ENCODE results near the gene GPR18. TPM values are rescaled to one million over a fixed set of nuclear protein-coding genes. Genes with fewer than 3 reads are reported as not detected.

Gene GPR18
- total RNA-seq, 4 donors from 2014 or later = not detected

- in situ Hi-C loops (cut with MboI; ENCODE audit: low sequenced_read_pairs in 4 of 4) (no loop called here), intact Hi-C loops (cut with DNase I; ENCODE audit: low total_unique reads) (no loop called here)
- H3K27ac ChIP-seq = no peak overlapping the region
- no peaks in the 10 kb centered on the region for H3K27me3 ChIP-seq
- peaks cover under 1 to 6% of the 10 kb centered on the region in 2 donors for H3K4me1 ChIP-seq
- no peaks in the 10 kb centered on the region for H3K36me3 ChIP-seq
- TF ChIP-seq CTCF (IDR thresholded peaks at IDR 0.05 in 4 of 5, conservative IDR thresholded peaks at IDR 0.05 in 1 of 5) = no peak
- TF ChIP-seq POLR2A (IDR thresholded peaks at IDR 0.05) = no peak
- DNase-seq = no peak
- peak overlapping the region in 1 of 4 donors; percentile 17 for H3K4me3 ChIP-seq
- no peaks in the 10 kb centered on the region for H3K9me3 ChIP-seq
- ATAC-seq = no peak
Observed at GRCh38 chr13:99305158-99305557, 47.0 kb upstream of the GPR18 start.

GRCh38 chr13:99304541-99304940 is 46.4 kb upstream of the GPR18 start:
- TF ChIP-seq CTCF (IDR thresholded peaks at IDR 0.05 in 4 of 5, conservative IDR thresholded peaks at IDR 0.05 in 1 of 5) = no peak
- no peak for TF ChIP-seq POLR2A (IDR thresholded peaks at IDR 0.05)
- DNase-seq (no peak), ATAC-seq (no peak)
- no peak overlapping the region for H3K4me3 ChIP-seq
- no peak overlapping the region for H3K27ac ChIP-seq
- no peaks in the 10 kb centered on the region for H3K9me3 ChIP-seq
- no peaks in the 10 kb centered on the region for H3K36me3 ChIP-seq
- H3K27me3 ChIP-seq = no peaks in the 10 kb centered on the region
- peaks cover 0 to 6% of the 10 kb centered on the region in 2 donors for H3K4me1 ChIP-seq
- in situ Hi-C loops (cut with MboI; ENCODE audit: low sequenced_read_pairs in 4 of 4) = no loop called here
- intact Hi-C loops (cut with DNase I; ENCODE audit: low total_unique reads) = no loop called here

GRCh38 chr13:99303863-99304521 is 45.8 kb upstream of the GPR18 start:
- no peaks in the 10 kb centered on the region for H3K27me3 ChIP-seq
- no peaks in the 10 kb centered on the region for H3K36me3 ChIP-seq
- TF ChIP-seq POLR2A (IDR thresholded peaks at IDR 0.05) = peak in 1 of 2 donors; percentile 17
- no peak for TF ChIP-seq CTCF (IDR thresholded peaks at IDR 0.05 in 4 of 5, conservative IDR thresholded peaks at IDR 0.05 in 1 of 5)
- in situ Hi-C loops (cut with MboI; ENCODE audit: low sequenced_read_pairs in 4 of 4) (no loop called here), intact Hi-C loops (cut with DNase I; ENCODE audit: low total_unique reads) (no loop called here)
- H3K9me3 ChIP-seq = no peaks in the 10 kb centered on the region
- no peak overlapping the region for H3K4me3 ChIP-seq
- no peak for DNase-seq
- ATAC-seq = no peak
- H3K27ac ChIP-seq = peak overlapping the region in 1 of 4 donors; percentile 5
- peaks cover 0 to 6% of the 10 kb centered on the region in 2 donors for H3K4me1 ChIP-seq

GRCh38 chr13:99302637-99303505 is 44.7 kb upstream of the GPR18 start:
- Histone ChIP-seq H3K4me3 (no peak overlapping the region), H3K9me3 (no peaks in the 10 kb centered on the region), H3K27me3 (no peaks in the 10 kb centered on the region), H3K27ac (no peak overlapping the region), H3K36me3 (no peaks in the 10 kb centered on the region), H3K4me1 (peaks cover 0 to 3% of the 10 kb centered on the region in 2 donors)
- no peak for ATAC-seq
- intact Hi-C loops (cut with DNase I; ENCODE audit: low total_unique reads) = no loop called here
- DNase-seq = no peak
- in situ Hi-C loops (cut with MboI; ENCODE audit: low sequenced_read_pairs in 4 of 4) = no loop called here
- no peak for TF ChIP-seq POLR2A (IDR thresholded peaks at IDR 0.05)
- TF ChIP-seq CTCF (IDR thresholded peaks at IDR 0.05 in 4 of 5, conservative IDR thresholded peaks at IDR 0.05 in 1 of 5) = no peak

All from gastrocnemius medialis (tissue), 4 donors.